HEK293T (cell line): ENCODE results near the gene SLC35F3.

Experiments used
- BHLHE40 ChIP-seq: fragments of 450-650 bp; IDR thresholded peaks from 2 replicates; pipeline ENCODE4 v1.6.1; 2016; ENCODE audit warnings: mild to moderate bottlenecking, moderate library complexity, borderline replicate concordance
- ELF4 ChIP-seq: fragments of 450-650 bp; IDR thresholded peaks from 2 replicates; pipeline ENCODE4 v1.6.1; 2017; ENCODE audit warnings: antibody characterized with exemption
- FOXA1 ChIP-seq: fragments of 450-650 bp; IDR thresholded peaks from 2 replicates; pipeline ENCODE4 v1.6.1; 2016; ENCODE audit warnings: mild to moderate bottlenecking
- FOXM1 ChIP-seq: fragments of 450-650 bp; IDR thresholded peaks from 2 replicates; pipeline ENCODE4 v1.6.1; 2017; ENCODE audit warnings: mild to moderate bottlenecking, borderline replicate concordance
- L3MBTL2 ChIP-seq: fragments of 450-650 bp; conservative IDR thresholded peaks from 2 replicates; pipeline ENCODE4 v1.6.1; 2016; ENCODE audit warnings: mild to moderate bottlenecking

- TF ChIP-seq ELF4 (no peak), FOXA1 (no peak), BHLHE40 (no peak), FOXM1 (no peak), L3MBTL2 (no peak)
These were observed 58.4 kb downstream of the SLC35F3 start for GRCh38 chr1:233962878-233963277.
